GM12892 (cell line): Measurements from ENCODE around the gene DLG2.

Experiments
- POLR2A ChIP-seq: IDR thresholded peaks from 2 replicates; pipeline ENCODE4 v1.6.1; 2011; ENCODE audit warnings: low read depth, low read length, control low read depth
- POLR2AphosphoS5 ChIP-seq: IDR thresholded peaks from 2 replicates; pipeline ENCODE4 v1.6.1; 2011; ENCODE audit warnings: low read depth, low read length, control low read depth
- TAF1 ChIP-seq: IDR thresholded peaks from 2 replicates; pipeline ENCODE4 v1.6.1; 2011; ENCODE audit warnings: low read depth, mild to moderate bottlenecking, control low read depth, low read length, borderline replicate concordance

- TF ChIP-seq POLR2AphosphoS5, result no peak
- TF ChIP-seq POLR2A, result no peak
- TF ChIP-seq TAF1, result no peak
Observed at GRCh38 chr11:85167471-85167870, 459.7 kb downstream of the DLG2 start.
